ENCODE measurements around the gene KIR2DL1.
"Not testable (repeated sequence)": the region's sequence is repeated elsewhere in the genome, so short reads cannot be mapped to it uniquely, and the experiment has no call there.

The KIR2DL1 gene
- 0 to 0.88 (median 0) reads per million in 17 experiments for total RNA-seq

DNA sequence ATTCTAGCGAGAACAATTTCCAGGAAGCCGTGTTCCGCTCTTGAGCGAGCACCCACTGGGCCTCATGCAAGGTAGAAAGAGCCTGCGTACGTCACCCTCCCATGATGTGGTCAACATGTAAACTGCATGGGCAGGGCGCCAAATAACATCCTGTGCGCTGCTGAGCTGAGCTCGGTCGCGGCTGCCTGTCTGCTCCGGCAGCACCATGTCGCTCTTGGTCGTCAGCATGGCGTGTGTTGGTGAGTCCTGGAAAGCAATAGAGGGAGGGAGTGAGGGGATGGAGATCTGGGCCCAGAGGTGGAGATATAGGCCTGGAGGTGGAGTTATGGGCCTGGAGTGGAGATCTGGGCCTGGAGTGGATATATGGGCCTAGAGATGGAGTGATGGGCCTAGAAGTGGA is at the start of gene KIR2DL1:
Gene KIR2DL1, plus strand, starts transcription at position 148 of the 400 bp plus-strand sequence. Its CDS starts 58 bp downstream, at position 206.
- DNase-seq: not testable (repeated sequence)

DNA sequence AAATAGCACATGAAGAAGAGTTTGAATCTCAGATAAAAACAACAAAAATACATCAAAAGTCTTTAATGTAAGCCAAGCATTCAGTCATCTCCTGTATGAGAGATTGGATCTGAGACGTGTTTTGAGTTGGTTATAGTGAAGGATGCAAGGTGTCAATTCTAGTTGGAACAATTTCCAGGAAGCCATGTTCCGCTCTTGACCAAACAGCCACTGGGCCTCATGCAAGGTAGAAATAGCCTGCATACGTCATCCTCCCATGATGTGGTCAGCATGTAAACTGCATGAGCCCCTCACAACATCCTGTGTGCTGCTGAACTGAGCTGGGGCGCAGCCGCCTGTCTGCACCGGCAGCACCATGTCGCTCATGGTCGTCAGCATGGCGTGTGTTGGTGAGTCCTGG is 45.5 kb upstream of the KIR2DL1 start, which contains the start of gene KIR3DL3:
Gene KIR3DL3, plus strand, starts transcription at position 301 of the 400 bp plus-strand sequence. Its CDS starts 55 bp downstream, at position 356.
- DNase-seq: no peak

DNA sequence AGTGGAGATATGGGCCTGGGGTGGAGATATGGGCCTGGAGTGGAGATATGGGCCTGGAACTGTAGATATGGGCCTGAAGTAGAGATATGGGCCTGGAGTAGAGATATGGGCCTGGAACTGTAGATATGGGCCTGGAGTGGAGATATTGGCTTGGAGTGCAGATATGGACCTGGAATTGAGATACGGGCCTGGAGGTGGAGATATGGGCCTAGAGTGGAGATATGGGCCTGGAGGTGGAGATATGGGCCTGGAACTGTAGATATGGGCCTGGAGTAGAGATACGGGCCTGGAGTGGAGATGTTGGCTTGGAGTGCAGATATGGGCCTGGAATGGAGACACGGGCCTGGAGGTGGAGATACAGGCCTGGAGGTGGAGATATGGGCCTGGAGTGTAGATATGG is 44.9 kb upstream of the KIR2DL1 start:
- no peak for DNase-seq

DNA sequence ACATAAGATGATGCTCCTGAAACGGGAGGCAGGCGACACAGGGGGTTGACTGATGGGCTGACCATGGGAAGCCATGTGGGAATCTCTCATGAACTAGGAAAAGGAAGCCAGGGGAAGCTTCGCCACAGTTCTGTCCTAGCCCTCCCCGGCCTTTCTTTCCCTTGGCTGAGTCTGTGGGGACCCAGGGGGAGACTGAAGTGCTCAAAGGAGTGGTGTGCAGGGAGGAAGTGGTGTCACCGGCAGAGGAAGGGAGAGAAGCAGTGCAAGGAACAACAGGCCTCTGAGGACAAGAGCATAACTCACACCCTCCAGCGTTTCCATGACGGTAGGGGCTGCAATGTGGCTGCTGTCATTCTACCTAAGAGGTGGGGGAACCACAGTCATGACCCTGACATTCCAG is 44.3 kb upstream of the KIR2DL1 start:
- no peak for DNase-seq

DNA sequence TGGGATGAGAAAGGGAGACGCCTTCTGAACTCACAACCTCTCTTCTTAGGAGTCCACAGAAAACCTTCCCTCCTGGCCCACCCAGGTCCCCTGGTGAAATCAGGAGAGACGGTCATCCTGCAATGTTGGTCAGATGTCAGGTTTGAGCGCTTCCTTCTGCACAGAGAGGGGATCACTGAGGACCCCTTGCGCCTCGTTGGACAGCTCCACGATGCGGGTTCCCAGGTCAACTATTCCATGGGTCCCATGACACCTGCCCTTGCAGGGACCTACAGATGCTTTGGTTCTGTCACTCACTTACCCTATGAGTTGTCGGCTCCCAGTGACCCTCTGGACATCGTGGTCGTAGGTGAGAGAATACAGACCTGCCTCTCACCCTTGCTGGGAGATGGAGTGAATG is 42.0 kb upstream of the KIR2DL1 start:
- no peak for DNase-seq

DNA sequence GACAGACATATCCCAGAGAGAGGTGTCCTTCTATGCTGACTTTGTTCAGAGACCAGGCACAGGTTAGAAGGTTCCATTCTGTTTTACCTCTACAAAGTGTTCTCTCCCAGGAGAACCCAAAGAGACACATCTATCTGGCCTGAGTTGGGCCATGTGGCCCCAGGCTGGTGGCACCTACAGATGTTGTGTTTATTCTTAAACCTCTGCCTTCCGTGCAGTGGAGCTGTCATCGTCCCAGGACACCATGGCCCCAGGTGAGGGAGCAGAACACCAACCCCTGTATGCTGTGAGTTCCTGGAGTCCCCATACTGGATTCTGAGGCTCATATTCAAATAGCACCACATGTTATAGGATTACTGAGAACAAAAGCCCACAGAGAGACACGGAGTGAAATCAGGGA is 41.4 kb upstream of the KIR2DL1 start:
- no peak for DNase-seq

DNA sequence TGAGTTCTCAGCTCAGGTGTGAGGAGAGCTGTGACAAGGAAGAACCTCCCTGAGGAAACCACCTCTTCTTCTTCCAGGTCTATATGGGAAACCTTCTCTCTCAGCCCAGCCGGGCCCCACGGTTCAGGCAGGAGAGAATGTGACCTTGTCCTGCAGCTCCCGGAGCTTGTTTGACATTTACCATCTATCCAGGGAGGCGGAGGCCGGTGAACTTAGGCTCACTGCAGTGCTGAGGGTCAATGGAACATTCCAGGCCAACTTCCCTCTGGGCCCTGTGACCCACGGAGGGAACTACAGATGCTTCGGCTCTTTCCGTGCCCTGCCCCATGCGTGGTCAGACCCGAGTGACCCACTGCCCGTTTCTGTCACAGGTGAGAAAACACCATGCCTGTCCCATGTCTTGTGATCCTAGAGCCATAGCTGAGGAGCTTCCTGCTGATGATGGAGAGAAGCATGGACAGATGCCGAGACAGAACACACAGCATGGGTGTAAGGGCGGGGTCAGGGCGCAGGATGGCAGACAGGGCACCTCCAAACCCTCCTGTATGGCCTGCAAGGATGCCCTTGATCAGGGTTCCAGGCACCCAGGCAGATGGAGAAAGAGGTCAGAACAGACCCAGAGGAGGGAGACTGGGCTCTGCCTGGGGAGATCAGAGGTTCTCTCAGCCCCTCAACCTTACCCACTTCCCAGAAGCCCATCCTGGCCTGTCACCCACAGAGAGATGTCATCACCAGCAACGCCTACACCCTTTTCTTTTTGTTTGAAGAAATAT is 40.0 kb upstream of the KIR2DL1 start:
- DNase-seq: no peak

DNA sequence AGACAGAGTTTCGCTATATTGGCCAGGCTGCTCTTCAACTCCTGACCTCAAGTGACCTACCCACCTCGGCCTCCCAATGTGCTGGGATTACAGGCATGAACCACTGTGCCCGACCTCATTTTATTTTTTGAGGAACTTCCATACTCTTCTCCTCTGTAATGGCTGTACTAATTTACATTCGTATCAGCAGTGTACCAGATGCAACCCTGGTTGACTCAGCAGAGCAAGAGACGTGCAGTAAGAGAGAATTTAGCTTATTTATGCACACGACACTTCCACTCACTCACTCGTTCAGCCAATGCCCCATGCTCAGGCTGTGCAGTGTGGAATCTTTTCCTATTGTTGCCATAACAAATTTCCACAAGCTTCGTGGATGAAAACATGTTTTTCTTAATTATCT is 38.4 kb upstream of the KIR2DL1 start:
- DNase-seq: peak in 3 of 4 experiments; percentile 17 to 27 (median 20)

DNA sequence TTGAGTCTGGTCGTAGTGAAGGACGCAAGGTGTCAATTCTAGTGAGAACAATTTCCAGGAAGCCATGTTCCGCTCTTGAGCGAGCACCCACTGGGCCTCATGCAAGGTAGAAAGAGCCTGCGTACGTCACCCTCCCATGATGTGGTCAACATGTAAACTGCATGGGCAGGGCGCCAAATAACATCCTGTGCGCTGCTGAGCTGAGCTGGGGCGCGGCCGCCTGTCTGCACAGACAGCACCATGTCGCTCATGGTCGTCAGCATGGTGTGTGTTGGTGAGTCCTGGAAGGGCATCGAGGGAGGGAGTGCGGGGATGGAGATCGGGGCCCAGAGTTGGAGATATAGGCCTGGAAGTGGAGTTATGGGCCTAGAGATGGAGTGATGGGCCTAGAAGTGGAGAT is 31.3 kb upstream of the KIR2DL1 start, which contains the start of gene KIR2DL3:
Gene KIR2DL3, plus strand, starts transcription at position 208 of the 400 bp plus-strand sequence. Its CDS starts 33 bp downstream, at position 241.
- not testable (repeated sequence) for DNase-seq

DNA sequence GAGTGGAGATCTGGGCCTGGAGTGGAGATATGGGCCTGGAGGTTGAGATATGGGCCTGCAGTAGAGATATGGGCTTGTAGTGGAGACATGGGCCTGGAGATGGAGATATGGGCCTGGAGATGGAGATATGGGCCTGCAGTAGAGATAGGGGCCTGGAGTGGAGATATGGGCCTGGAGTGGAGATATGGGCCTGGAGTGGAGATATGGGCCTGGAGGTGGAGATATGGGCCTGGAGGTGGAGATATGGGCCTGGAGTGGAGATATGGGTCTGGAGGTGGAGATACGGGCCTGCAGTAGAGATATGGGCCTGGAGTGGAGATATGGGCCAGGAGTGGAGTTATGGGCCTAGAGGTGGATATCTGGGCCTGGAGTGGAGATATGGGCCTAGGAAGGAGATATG is 30.9 kb upstream of the KIR2DL1 start:
- DNase-seq: no peak

DNA sequence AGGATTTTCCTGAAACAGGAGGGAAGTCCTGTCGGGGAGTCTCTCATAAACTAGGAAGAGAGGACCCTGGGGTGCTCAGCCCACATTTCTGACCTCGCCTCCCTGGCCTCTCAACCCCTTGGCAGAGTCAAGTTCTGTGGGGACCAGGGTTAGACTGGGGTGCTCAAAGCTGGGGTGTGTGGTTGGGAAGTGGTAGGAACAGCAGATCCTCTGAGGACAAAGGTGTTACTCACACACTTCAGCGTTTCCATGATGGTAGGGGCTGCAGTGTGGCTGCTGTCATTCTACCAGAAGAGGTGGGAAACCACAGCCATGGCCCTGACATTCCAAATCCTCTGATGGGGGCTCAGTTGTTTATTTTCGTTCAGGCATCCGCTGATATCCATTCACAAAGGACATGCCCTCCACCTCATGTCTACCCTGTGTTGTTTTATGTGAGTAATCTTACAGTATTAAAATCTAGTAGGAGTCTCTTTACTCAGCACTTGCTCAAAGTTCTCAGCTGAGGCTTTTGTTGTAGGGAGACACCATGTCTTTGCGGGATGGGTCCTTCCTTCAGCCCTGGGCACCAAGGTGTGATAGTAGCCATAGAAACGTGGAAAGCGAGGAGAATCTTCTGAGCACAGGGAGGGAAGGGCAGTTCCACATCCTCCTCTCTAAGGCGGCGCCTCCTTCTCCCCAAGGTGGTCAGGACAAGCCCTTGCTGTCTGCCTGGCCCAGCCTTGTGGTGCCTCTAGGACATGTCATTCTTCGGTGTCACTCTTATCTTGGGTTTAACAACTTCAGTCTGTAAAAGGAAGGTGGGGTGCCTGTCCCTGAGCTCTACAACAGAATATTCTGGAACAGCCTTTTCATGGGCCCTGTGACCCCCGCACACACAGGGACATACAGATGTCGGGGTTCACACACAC is 29.8 kb upstream of the KIR2DL1 start:
- DNase-seq: no peak

DNA sequence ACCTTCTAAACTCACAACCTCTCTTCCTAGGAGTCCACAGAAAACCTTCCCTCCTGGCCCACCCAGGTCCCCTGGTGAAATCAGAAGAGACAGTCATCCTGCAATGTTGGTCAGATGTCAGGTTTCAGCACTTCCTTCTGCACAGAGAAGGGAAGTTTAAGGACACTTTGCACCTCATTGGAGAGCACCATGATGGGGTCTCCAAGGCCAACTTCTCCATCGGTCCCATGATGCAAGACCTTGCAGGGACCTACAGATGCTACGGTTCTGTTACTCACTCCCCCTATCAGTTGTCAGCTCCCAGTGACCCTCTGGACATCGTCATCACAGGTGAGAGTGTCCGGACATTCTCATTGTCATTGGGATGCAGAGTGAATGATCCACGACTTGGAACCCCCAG is 27.6 kb upstream of the KIR2DL1 start:
- peak in 3 of 4 experiments; percentile 22 to 27 (median 23) for DNase-seq

DNA sequence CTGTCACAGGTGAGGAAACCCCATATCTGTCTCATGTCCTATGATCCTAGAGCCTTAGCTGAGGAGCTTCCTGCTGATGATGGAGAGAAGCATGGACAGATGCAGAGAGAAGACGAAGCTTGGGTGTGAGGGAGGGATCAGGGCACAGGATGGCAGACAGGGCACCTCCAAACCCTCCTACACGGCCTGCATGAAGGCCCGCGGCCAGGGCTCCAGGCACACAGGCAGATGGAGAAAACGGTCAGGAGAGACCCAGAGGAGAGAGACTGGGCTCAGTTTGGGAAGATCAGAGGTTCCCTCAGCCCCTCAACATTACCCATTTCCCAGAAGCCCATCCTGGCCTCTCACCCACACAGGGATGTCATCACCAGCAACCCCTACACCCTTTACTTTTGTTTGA is 25.5 kb upstream of the KIR2DL1 start:
- not testable (repeated sequence) for DNase-seq

DNA sequence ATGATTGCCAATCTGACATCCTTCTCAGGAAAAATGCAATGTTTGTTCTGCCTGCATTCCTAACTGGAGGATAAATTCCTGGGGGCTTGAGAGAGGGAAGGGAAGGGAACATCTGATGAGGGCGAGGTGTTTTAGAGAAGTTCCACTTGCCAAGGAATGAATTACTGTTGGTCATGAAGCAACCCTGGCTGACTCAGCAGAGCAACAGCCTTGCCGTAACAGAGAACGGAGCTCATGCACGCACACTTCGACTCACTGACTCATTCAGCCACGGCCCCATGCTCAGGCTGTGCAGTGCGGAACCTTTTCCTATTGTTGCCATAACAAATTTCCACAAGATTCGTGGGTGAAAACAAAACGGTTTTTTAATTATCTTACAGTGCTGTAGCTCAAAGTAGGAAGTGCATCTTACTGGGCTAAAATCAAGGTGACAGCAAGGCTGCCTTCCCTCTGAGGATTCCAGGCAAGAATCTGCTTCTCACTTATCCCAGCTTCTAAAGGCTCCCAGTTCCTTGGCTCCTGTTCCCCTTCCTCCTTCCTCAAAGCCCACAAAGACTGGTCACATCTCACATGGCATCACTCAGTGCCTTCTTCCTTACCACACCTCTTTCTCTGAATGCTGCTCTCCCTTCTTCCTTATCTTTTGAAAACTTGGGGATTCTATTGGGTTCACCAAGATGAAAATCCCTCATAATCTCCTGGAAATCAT is 21.8 kb upstream of the KIR2DL1 start:
- peak; percentile 81 to 91 (median 86) for DNase-seq

DNA sequence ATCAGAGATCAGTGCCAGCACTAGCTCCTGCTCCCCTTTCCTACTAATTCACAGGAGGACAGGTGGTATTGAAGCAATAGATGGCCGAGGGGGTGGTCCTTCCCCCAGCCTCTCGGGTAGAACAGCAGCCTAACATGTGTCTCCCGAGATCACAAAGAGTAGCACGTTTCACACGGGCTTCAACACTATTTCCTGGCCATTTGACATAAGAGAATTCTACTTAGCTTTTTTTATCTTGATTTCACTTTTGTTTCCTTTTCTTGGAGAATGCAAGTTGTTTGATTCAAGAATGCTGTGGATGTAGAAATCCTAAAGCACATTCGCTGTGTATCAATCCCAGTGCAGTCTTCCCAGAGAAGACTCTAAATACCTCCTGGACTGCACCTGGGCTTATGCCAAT is 19.3 kb upstream of the KIR2DL1 start:
- DNase-seq: peak in 3 of 4 experiments; percentile 18 to 49 (median 25)

DNA sequence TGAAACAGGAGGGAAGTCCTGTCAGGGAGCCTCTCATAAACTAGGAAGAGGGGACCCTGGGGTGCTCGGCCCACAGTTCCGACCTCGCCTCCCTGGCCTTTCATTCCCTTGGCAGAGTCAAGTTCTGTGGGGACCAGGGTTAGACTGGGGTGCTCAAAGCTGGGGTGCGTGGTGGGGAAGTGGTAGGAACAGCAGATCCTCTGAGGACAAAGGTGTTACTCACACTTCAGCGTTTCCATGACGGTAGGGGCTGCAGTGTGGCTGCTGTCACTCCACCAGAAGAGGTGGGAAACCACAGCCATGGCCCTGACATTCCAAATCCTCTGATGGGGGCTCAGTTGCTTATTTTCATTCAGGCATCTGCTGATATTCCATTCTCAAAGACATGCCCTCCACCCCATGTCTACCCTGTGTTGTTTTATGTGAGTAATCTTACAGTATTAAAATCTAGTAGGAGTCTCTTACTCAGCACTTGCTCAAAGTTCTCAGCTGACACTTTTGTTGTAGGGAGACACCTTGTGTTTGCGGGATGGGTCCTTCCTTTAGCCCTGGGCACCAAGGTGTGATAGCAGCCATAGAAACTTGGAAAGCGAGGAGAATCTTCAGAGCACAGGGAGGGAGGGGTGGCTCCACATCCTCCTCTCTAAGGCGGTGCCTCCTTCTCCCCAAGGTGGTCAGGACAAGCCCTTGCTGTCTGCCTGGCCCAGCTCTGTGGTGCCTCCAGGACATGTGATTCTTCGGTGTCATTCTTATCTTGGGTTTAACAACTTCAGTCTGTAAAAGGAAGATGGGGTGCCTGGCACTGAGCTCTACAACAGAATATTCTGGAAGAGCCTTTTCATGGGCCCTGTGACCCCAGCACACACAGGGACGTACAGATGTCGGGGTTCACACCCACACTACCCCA is 13.1 kb upstream of the KIR2DL1 start:
- not testable (repeated sequence) for DNase-seq

DNA sequence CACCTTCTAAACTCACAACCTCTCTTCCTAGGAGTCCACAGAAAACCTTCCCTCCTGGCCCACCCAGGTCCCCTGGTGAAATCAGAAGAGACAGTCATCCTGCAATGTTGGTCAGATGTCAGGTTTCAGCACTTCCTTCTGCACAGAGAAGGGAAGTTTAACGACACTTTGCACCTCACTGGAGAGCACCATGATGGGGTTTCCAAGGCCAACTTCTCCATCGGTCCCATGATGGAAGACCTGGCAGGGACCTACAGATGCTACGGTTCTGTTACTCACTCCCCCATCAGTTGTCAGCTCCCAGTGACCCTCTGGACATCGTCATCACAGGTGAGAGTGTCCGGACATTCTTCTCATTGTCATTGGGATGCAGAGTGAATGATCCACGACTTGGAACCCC is 11.0 kb upstream of the KIR2DL1 start:
- DNase-seq: peak in 2 of 4 experiments; percentile 16 to 19

DNA sequence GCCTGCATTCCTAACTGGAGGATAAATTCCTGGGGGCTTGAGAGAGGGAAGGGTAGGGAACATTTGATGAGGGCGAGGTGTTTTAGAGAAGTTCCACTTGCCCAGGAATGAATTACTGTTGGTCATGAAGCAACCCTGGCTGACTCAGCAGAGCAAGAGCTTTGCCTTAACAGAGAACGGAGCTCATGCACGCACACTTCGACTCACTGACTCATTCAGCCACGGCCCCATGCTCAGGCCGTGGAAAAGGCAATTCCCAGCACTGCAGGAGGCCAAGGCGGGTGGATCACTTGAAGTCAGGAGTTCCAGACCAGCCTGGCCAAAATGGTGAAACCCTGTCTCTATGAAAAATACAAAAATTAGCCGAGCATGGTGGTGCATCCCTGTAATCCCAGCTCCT is 5.4 kb upstream of the KIR2DL1 start:
- peak; percentile 58 to 81 (median 72) for DNase-seq

DNA sequence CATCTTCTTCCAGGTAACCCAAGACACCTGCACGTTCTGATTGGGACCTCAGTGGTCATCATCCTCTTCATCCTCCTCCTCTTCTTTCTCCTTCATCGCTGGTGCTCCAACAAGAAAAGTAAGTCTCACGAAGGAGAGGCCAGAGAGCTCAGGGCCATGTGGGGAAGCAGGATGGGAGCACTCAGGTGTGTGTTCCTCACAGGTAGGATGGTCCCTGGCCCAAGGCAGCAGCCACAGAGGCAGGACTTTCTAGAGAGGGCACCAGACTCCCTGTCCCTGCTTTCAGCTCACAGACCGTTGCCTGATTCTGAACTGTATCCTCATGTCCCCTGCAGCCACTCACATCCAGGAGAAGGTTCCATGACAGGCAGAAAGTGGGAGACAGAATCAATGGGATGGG is 3.1 kb upstream of the KIR2DL1 start:
- not testable (repeated sequence) for DNase-seq

DNA sequence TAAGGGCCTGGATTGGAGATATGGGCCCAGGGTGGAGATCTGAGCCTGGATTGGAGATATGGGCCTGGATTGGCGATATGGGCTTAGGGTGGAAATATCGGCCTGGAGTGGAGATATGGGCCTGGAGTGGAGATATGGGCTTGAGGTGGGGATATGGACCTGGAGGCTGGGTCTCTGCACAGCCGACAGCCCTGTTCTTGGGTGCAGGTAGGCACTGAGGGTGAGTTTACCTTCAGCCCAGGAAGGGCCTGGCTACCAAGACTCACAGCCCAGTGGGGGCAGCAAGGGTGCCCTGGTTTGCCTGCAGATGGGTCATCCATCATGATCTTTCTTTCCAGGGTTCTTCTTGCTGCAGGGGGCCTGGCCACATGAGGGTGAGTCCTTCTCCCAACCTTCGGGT is 918 bp downstream of the KIR2DL1 start:
- not testable (repeated sequence) for DNase-seq

Data from suppressor macrophage (primary cell).